Body of pancreas (tissue), 4 donors: ENCODE data around the gene ZNF586. TPM values are rescaled to one million over a fixed set of nuclear protein-coding genes. Genes with fewer than 3 reads are reported as not detected.
"Not testable (repeated sequence)": the region's sequence is repeated elsewhere in the genome, so short reads cannot be mapped to it uniquely, and the experiment has no call there.

Experiments
- ATAC-seq: fragments of 150-250 bp; one replicate; pipeline ENCODE4 v1.9.1; 2016
- DNase-seq, 4 donors: peaks; one replicate each; pipeline ENCODE4 v3.0.0-alpha.2; 2019
- H3K27ac ChIP-seq, 4 donors: fragments of 200-600 bp; sonication (generic); 1 replicate in 3 of 4; 2 replicates in 1 of 4; pipeline versions ENCODE4 v1.5.1 to v1.6.1; 2016 to 2019; ENCODE audit warnings: mild to moderate bottlenecking in 1 of 4, mixed read lengths in 1 of 4, moderate library complexity in 1 of 4
- H3K27me3 ChIP-seq, 2 donors: fragments of 200-600 bp; sonication (generic); one replicate each; pipeline ENCODE4 v1.6.0; 2016; ENCODE audit warnings: mild to moderate bottlenecking in 1 of 2
- H3K36me3 ChIP-seq, 2 donors: fragments of 200-600 bp; sonication (generic); replicated peaks in 1 of 2; 2 replicates each; pipeline ENCODE4 v1.5.1; 2016; ENCODE audit warnings: low read depth in 2 of 2; ENCODE audit not compliant: insufficient read depth in 1 of 2
- H3K4me1 ChIP-seq: fragments of 200-600 bp; sonication (generic); one replicate; pipeline ENCODE4 v1.6.0; 2016
- H3K4me3 ChIP-seq, 2 donors: fragments of 200-600 bp; sonication (generic); 1 replicate in 1 of 2; 2 replicates in 1 of 2; pipeline ENCODE4 v1.5.1; 2016 to 2019
- H3K9me3 ChIP-seq, 3 donors: fragments of 200-600 bp; sonication (generic); 1 replicate in 2 of 3; 2 replicates in 1 of 3; pipeline ENCODE4 v1.5.1; 2016
- CTCF ChIP-seq, 7 experiments: fragments of 450-650 bp in 4 of 7; fragments of 200-600 bp in 3 of 7; sonication (generic) in 3 of 7; IDR thresholded peaks; one replicate each; pipeline ENCODE4 v1.5.1; 2016 to 2019; ENCODE audit warnings: antibody characterized with exemption in 7 of 7
- POLR2A ChIP-seq, 3 donors: fragments of 450-650 bp; IDR thresholded peaks; one replicate each; pipeline ENCODE4 v1.6.1; 2016; ENCODE audit warnings: antibody characterized with exemption in 3 of 3, mild to moderate bottlenecking in 2 of 3
- WGBS, 2 donors: methylation state at CpG; one replicate each; pipeline ENCODE4 v1.1.5; 2017; 5-methylcytosine and 5-hydroxymethylcytosine counted together
- intact Hi-C: fragments of 100-400 bp; cut with DNase I; formaldehyde crosslinking; loops from one replicate; pipeline ENCODE4 v1.15.1; 2023
- total RNA-seq, 2 donors: library from RNA; depleted of rRNA; stranded (reverse); fragments of >200 nt; gene quantifications; one replicate each; pipeline ENCODE4 v1.1.0, GENCODE V29; 2016

The ZNF586 gene
- total RNA-seq, 2 donors from 2014 or later = 4.2 to 33.6 TPM

GRCh38 chr19:57803594-57804325 is 34.3 kb downstream of the ZNF586 start:
- WGBS, 2 donors = 23 to 28% methylated on average over 19 of the region's 19 CpGs
- ATAC-seq (peak; percentile 45), DNase-seq (no peak)
- intact Hi-C loops = no loop called here
- H3K9me3 ChIP-seq = no peaks in the 10 kb centered on the region
- H3K4me3 ChIP-seq = peak overlapping the region in 1 of 2 donors; percentile 13
- H3K27me3 ChIP-seq = no peaks in the 10 kb centered on the region
- no peak for TF ChIP-seq CTCF (IDR thresholded peaks at IDR 0.05)
- TF ChIP-seq POLR2A (IDR thresholded peaks at IDR 0.05) = peak in 2 of 3 donors; percentile 32 to 42
- peaks cover 15% of the 10 kb centered on the region for H3K4me1 ChIP-seq
- H3K36me3 ChIP-seq = peaks cover 0 to 3% of the 10 kb centered on the region in 2 donors
- H3K27ac ChIP-seq = peak overlapping the region in 3 of 4 donors; percentile 66 to 86 (median 68)

- Histone ChIP-seq H3K27ac (no peak overlapping the region), H3K27me3 (no peaks in the 10 kb centered on the region), H3K4me1 (peaks cover 34% of the 10 kb centered on the region), H3K36me3 (peaks cover 0 to 3% of the 10 kb centered on the region in 2 donors), H3K9me3 (no peaks in the 10 kb centered on the region), H3K4me3 (no peak overlapping the region)
- WGBS, 2 donors = 85 to 100% methylated on average over 2 of the region's 2 CpGs
- DNase-seq = no peak
- TF ChIP-seq CTCF (IDR thresholded peaks at IDR 0.05) (no peak), POLR2A (IDR thresholded peaks at IDR 0.05) (no peak)
- intact Hi-C loops = no loop called here
- ATAC-seq = no peak
Observed at GRCh38 chr19:57807541-57807940, 38.1 kb downstream of the ZNF586 start.

- WGBS, 2 donors = 67 to 68% methylated on average over 17 of the region's 17 CpGs
- H3K27me3 ChIP-seq, ATAC-seq, intact Hi-C loops, H3K4me3 ChIP-seq, H3K9me3 ChIP-seq, DNase-seq, H3K36me3 ChIP-seq: not testable (repeated sequence)
- Histone ChIP-seq H3K4me1 (peaks cover 48% of the 10 kb centered on the region), H3K27ac (peak overlapping the region in 3 of 4 donors; percentile 12 to 57 (median 27))
Observed at GRCh38 chr19:57810410-57811295, 41.2 kb downstream of the ZNF586 start.

- peaks cover 49% of the 10 kb centered on the region for H3K4me1 ChIP-seq
- no peak overlapping the region for H3K4me3 ChIP-seq
- peaks cover 0 to 3% of the 10 kb centered on the region in 2 donors for H3K36me3 ChIP-seq
- TF ChIP-seq CTCF (IDR thresholded peaks at IDR 0.05) (no peak), POLR2A (IDR thresholded peaks at IDR 0.05) (no peak)
- H3K27me3 ChIP-seq = no peaks in the 10 kb centered on the region
- intact Hi-C loops = no loop called here
- ATAC-seq = no peak
- no peak for DNase-seq
- peak overlapping the region in 1 of 4 donors; percentile 14 for H3K27ac ChIP-seq
- 81 to 88% methylated on average over 3 of the region's 3 CpGs for WGBS, 2 donors
- no peaks in the 10 kb centered on the region for H3K9me3 ChIP-seq
Observed at GRCh38 chr19:57812226-57812625, 42.8 kb downstream of the ZNF586 start.

- H3K4me3 ChIP-seq, H3K27me3 ChIP-seq, DNase-seq, H3K9me3 ChIP-seq, H3K36me3 ChIP-seq, ATAC-seq, intact Hi-C loops: not testable (repeated sequence)
- Histone ChIP-seq H3K27ac (peak overlapping the region in 1 of 4 donors; percentile 77), H3K4me1 (peaks cover 50% of the 10 kb centered on the region)
- 69 to 77% methylated on average over 9 to 11 of the region's 13 CpGs for WGBS, 2 donors
Observed at GRCh38 chr19:57812975-57813820, 43.7 kb downstream of the ZNF586 start.
